H1 (cell line): ENCODE data around the gene RYK. TPM values are rescaled to one million over a fixed set of nuclear protein-coding genes. Genes with fewer than 3 reads are reported as not detected.

Source experiments
- CTCF ChIA-PET: fragments of 300-600 bp; sonication (Branson Sonifier 250); formaldehyde crosslinking; loops from one replicate; lab custom pipeline; 2021; ENCODE audit not compliant: partially characterized antibody; lab: Charles Lee
- POLR2A ChIA-PET: fragments of 300-600 bp; sonication (Branson Sonifier 250); formaldehyde crosslinking; loops from one replicate; lab custom pipeline; 2021; ENCODE audit warnings: inconsistent platforms; ENCODE audit not compliant: partially characterized antibody; lab: Charles Lee
- DNase-seq, 2 experiments: peaks; one replicate each; pipeline versions ENCODE4 v3.0.0 to v3.0.0-alpha.2; 2010 to 2022; ENCODE audit warnings: low spot score in 2 of 2, low read depth in 1 of 2, mixed read lengths in 1 of 2
- FAIRE-seq: peaks from 2 replicates; lab custom pipeline; 2011; peaks lifted over from hg19 to GRCh38; lab: Jason Lieb, UNC
- H2AFZ ChIP-seq: 2 replicates; pipeline ENCODE4 v1.8.1; 2012; ENCODE audit warnings: low read length, inconsistent platforms
- H2AK5ac ChIP-seq: 2 replicates; pipeline ENCODE4 v1.6.1; 2013; ENCODE audit warnings: low read depth, low read length
- H2BK120ac ChIP-seq: replicated peaks from 2 replicates; pipeline ENCODE3; 2013; ENCODE audit warnings: low read depth, low read length, inconsistent platforms
- H2BK12ac ChIP-seq: 2 replicates; pipeline ENCODE4 v1.6.1; 2013; ENCODE audit warnings: low read depth, low read length
- H2BK15ac ChIP-seq: 2 replicates; pipeline ENCODE4 v1.6.1; 2013; ENCODE audit warnings: low read length
- H2BK20ac ChIP-seq: 2 replicates; pipeline ENCODE4 v1.6.1; 2013; ENCODE audit warnings: low read length
- H2BK5ac ChIP-seq: 2 replicates; pipeline ENCODE4 v1.6.1; 2013; ENCODE audit warnings: low read depth, low read length
- H3K14ac ChIP-seq: 2 replicates; pipeline ENCODE4 v1.6.1; 2013; ENCODE audit warnings: inconsistent platforms; ENCODE audit not compliant: insufficient read length
- H3K18ac ChIP-seq: 2 replicates; pipeline ENCODE4 v1.6.1; 2013; ENCODE audit warnings: low read length; ENCODE audit errors: extremely low read depth
- H3K23ac ChIP-seq: 2 replicates; pipeline ENCODE4 v1.6.1; 2013; ENCODE audit warnings: inconsistent platforms; ENCODE audit not compliant: insufficient read length
- H3K23me2 ChIP-seq: 2 replicates; pipeline ENCODE4 v1.6.1; 2013; ENCODE audit warnings: low read depth, low read length
- H3K27ac ChIP-seq: 2 replicates; pipeline ENCODE4 v1.6.1; 2011; ENCODE audit warnings: low read depth, low read length, inconsistent platforms
- H3K27me3 ChIP-seq, 4 experiments: replicated peaks in 1 of 4; 1 replicate in 1 of 4; 2 replicates in 3 of 4; pipeline versions ENCODE4 v1.6.1 to v1.8.1; 2011 to 2013; ENCODE audit warnings: low read length in 3 of 4, mild to moderate bottlenecking in 3 of 4, inconsistent platforms in 2 of 4, mixed read lengths in 2 of 4, moderate library complexity in 1 of 4; ENCODE audit not compliant: control insufficient read depth in 3 of 4, insufficient read depth in 3 of 4; ENCODE audit errors: extremely low read depth in 1 of 4
- H3K36me3 ChIP-seq, 4 experiments: 2 replicates each; pipeline versions ENCODE4 v1.6.1 to v1.8.1; 2011 to 2013; ENCODE audit warnings: mild to moderate bottlenecking in 4 of 4, low read length in 3 of 4, moderate library complexity in 2 of 4, control low read depth in 1 of 4, inconsistent platforms in 1 of 4; ENCODE audit not compliant: insufficient read depth in 4 of 4, control insufficient read depth in 2 of 4
- H3K4ac ChIP-seq: replicated peaks from 2 replicates; pipeline ENCODE3; 2013; ENCODE audit warnings: low read length, low read depth, mixed read lengths, inconsistent platforms; ENCODE audit not compliant: insufficient read length
- H3K4me1 ChIP-seq, 4 experiments: replicated peaks in 1 of 4; 1 replicate in 1 of 4; 2 replicates in 3 of 4; pipeline versions ENCODE4 v1.6.1 to v1.8.1; 2011 to 2013; ENCODE audit warnings: low read length in 3 of 4, inconsistent platforms in 2 of 4, mixed read lengths in 1 of 4; ENCODE audit not compliant: insufficient read depth in 4 of 4, control insufficient read depth in 3 of 4
- H3K4me2 ChIP-seq, 2 experiments: 2 replicates each; pipeline versions ENCODE4 v1.6.1 to v1.8.1; 2011 to 2013; ENCODE audit warnings: low read depth in 2 of 2, low read length in 2 of 2, control low read depth in 1 of 2, inconsistent platforms in 1 of 2, mild to moderate bottlenecking in 1 of 2; ENCODE audit not compliant: insufficient read depth in 1 of 2
- H3K4me3 ChIP-seq, 4 experiments: fragments of 200-600, 300-600 bp in 1 of 4; sonication (generic), shearing (Covaris generic), sonication (Bioruptor Twin) in 1 of 4; 2 replicates each; pipeline versions ENCODE4 v1.5.1 to v1.8.1; 2011 to 2016; ENCODE audit warnings: low read length in 4 of 4, low read depth in 3 of 4, control low read depth in 2 of 4, inconsistent platforms in 2 of 4, mild to moderate bottlenecking in 2 of 4, mixed read lengths in 1 of 4, moderate library complexity in 1 of 4; ENCODE audit not compliant: insufficient read depth in 2 of 4; ENCODE audit errors: extremely low read depth in 1 of 4
- H3K56ac ChIP-seq: replicated peaks from 2 replicates; pipeline ENCODE3; 2013; ENCODE audit warnings: low read depth, mild to moderate bottlenecking, mixed read lengths, low read length, inconsistent platforms; ENCODE audit not compliant: insufficient read length
- H3K79me1 ChIP-seq: 2 replicates; pipeline ENCODE4 v1.6.1; 2013; ENCODE audit warnings: low read depth, low read length, control low read depth
- H3K79me2 ChIP-seq, 2 experiments: 2 replicates each; pipeline versions ENCODE4 v1.6.1 to v1.8.1; 2012 to 2013; ENCODE audit warnings: low read length in 2 of 2, mild to moderate bottlenecking in 2 of 2, inconsistent platforms in 1 of 2; ENCODE audit not compliant: insufficient read depth in 2 of 2, control insufficient read depth in 1 of 2
- H3K9ac ChIP-seq, 4 experiments: replicated peaks in 1 of 4; 1 replicate in 1 of 4; 2 replicates in 3 of 4; pipeline versions ENCODE4 v1.6.1 to v1.8.1; 2011 to 2013; ENCODE audit warnings: low read depth in 3 of 4, low read length in 3 of 4, control low read depth in 2 of 4, mild to moderate bottlenecking in 2 of 4, moderate library complexity in 2 of 4, inconsistent platforms in 1 of 4; ENCODE audit errors: extremely low read depth in 1 of 4
- H3K9me3 ChIP-seq, 2 experiments: 2 replicates each; pipeline versions ENCODE4 v1.6.1 to v1.8.1; 2012 to 2013; ENCODE audit warnings: mild to moderate bottlenecking in 2 of 2, moderate library complexity in 2 of 2, control low read depth in 1 of 2, inconsistent platforms in 1 of 2, low read depth in 1 of 2, low read length in 1 of 2, mixed read lengths in 1 of 2; ENCODE audit not compliant: insufficient read depth in 2 of 2
- H4K20me1 ChIP-seq, 2 experiments: replicated peaks in 1 of 2; 2 replicates each; pipeline versions ENCODE3 to v1.8.1; 2011 to 2013; ENCODE audit warnings: inconsistent platforms in 2 of 2, low read length in 2 of 2, mild to moderate bottlenecking in 1 of 2; ENCODE audit not compliant: insufficient read depth in 2 of 2, control insufficient read depth in 1 of 2
- H4K5ac ChIP-seq: 2 replicates; pipeline ENCODE4 v1.6.1; 2013; ENCODE audit warnings: low read length, low read depth, mixed read lengths, inconsistent platforms; ENCODE audit not compliant: insufficient read length
- H4K8ac ChIP-seq: 2 replicates; pipeline ENCODE4 v1.8.0; 2013; ENCODE audit warnings: mild to moderate bottlenecking, moderate library complexity, low read length, inconsistent platforms; ENCODE audit not compliant: insufficient read depth; ENCODE audit errors: extremely low read depth
- H4K91ac ChIP-seq: replicated peaks from 2 replicates; pipeline ENCODE3; 2013; ENCODE audit warnings: low read length, mixed read lengths, inconsistent platforms; ENCODE audit not compliant: insufficient read length
- BACH1 ChIP-seq: IDR thresholded peaks from 2 replicates; pipeline ENCODE4 v1.6.1; 2012; ENCODE audit warnings: low read length, improper control_type of control experiment
- BCL11A ChIP-seq, 2 experiments: IDR thresholded peaks; one replicate each; pipeline ENCODE4 v1.6.1; 2011; ENCODE audit warnings: low read depth in 2 of 2, low read length in 2 of 2, mild to moderate bottlenecking in 2 of 2
- KDM5A ChIP-seq: fragments of 200-600 bp; IDR thresholded peaks from 2 replicates; pipeline ENCODE4 v1.7.1; 2012; ENCODE audit warnings: mild to moderate bottlenecking, low read length, inconsistent platforms, mixed read lengths
- ZNF274 ChIP-seq: IDR thresholded peaks from 2 replicates; pipeline ENCODE4 v1.7.0; 2012; ENCODE audit warnings: low read length, borderline replicate concordance; ENCODE audit errors: extremely low read depth
- WGBS, 2 experiments: shearing (Covaris generic) in 1 of 2; methylation state at CpG; one replicate each; pipeline versions ENCODE4 v1.1.6 to v1.1.7; 2013 to 2015; ENCODE audit warnings: low lambda C conversion rate in 2 of 2, mixed read lengths in 2 of 2, inconsistent platforms in 1 of 2, low coverage in 1 of 2, missing lambda C conversion rate in 1 of 2; ENCODE audit not compliant: insufficient replicate concordance in 2 of 2, insufficient coverage in 1 of 2, insufficient read length in 1 of 2; ENCODE audit errors: extremely low coverage in 1 of 2, missing lambda C conversion rate in 1 of 2; 5-methylcytosine and 5-hydroxymethylcytosine counted together
- polyA plus RNA-seq, 7 experiments: library from polyadenylated mRNA; depleted of rRNA in 3 of 7; stranded (reverse) in 5 of 7; unstranded in 2 of 7; fragments of >200 nt in 5 of 7; fragments of 200-250 nt in 2 of 7; gene quantifications; 1 replicate in 5 of 7; 2 replicates in 1 of 7; 4 replicates in 1 of 7; pipeline versions ENCODE4 v1.2.1 to v1.2.3, GENCODE V29; 2011 to 2013; ENCODE audit warnings: missing spikeins in 2 of 7, mixed read lengths in 2 of 7
- total RNA-seq: library from RNA; stranded (reverse); fragmentation: NEBNext Ultra II Directional; extraction: Animal tissue kit (Norgen Biotek cat#: 25700); gene quantifications from 2 replicates; pipeline ENCODE4 v1.2.1, GENCODE V29; 2021

Gene RYK
- total and polyA plus RNA-seq, 2 of the 8 experiments (the other 6 are each of a cell fraction or from before 2014, with no cell fraction given) = 30.5 to 63.8 TPM

DNA sequence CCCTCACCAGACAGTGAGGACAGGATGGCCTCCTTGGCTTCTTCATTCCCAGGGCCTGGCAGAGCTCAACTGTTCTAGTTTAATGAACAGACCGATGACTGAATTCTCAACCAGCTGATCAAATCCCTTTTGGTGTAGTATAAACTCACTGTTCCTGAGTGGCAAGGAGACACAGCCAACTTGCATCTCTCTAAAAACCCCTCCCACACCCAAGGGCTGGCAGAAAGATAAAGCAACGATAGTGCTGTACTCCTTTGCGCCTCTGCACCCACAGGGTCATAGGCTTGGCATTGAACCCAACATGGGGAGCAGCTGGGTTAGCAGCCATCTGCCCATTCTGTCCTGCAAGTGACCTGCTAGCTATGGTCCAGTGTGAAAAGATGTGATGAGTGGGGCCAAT lies 103.2 kb downstream of the RYK start:
- no peak overlapping the region for H4K8ac ChIP-seq
- H2BK12ac ChIP-seq = no peak overlapping the region
- H3K23me2 ChIP-seq = no peaks in the 10 kb centered on the region
- ChIA-PET CTCF (interaction anchor here (0.8 to 2.6 kb wide), 3 partner anchors 12 to 246 kb away, joined by 3 to 16 read pairs (median 6); no protein-coding TSS in a partner anchor), POLR2A (no interaction called here)
- no peak overlapping the region for H3K4me3 ChIP-seq
- no peaks in the 10 kb centered on the region for H3K79me2 ChIP-seq
- no peak overlapping the region for H2BK15ac ChIP-seq
- H3K4me2 ChIP-seq = no peak overlapping the region
- no peak overlapping the region for H4K5ac ChIP-seq
- no peak overlapping the region for H3K4ac ChIP-seq
- no peak overlapping the region for H3K18ac ChIP-seq
- no peak overlapping the region for H2AFZ ChIP-seq
- H2BK5ac ChIP-seq = no peak overlapping the region
- peaks cover 0 to 2% of the 10 kb centered on the region in 2 experiments for H4K20me1 ChIP-seq
- H3K27me3 ChIP-seq = no peaks in the 10 kb centered on the region
- WGBS, 2 experiments = 84% methylated on average over 3 of the region's 3 CpGs; no CpG with 5 or more reads in 1 of the 2 experiments
- no peak for DNase-seq
- no peaks in the 10 kb centered on the region; the same call in 1 of the 2 replicates for H3K79me1 ChIP-seq
- H3K56ac ChIP-seq = no peak overlapping the region
- no peak for FAIRE-seq
- no peaks in the 10 kb centered on the region for H3K9me3 ChIP-seq
- H3K14ac ChIP-seq = no peak overlapping the region
- no peak overlapping the region for H3K27ac ChIP-seq
- no peaks in the 10 kb centered on the region for H3K4me1 ChIP-seq
- H3K23ac ChIP-seq = no peak overlapping the region
- no peak overlapping the region for H2BK120ac ChIP-seq
- H3K36me3 ChIP-seq = no peaks in the 10 kb centered on the region
- H4K91ac ChIP-seq = no peak overlapping the region
- no peak overlapping the region for H3K9ac ChIP-seq
- TF ChIP-seq ZNF274 = no peak
- no peak for TF ChIP-seq BCL11A (IDR thresholded peaks at IDR 0.05; ENCODE audit: low read depth in 2 of 2, low read length in 2 of 2)
- TF ChIP-seq BACH1 = no peak
- no peak for TF ChIP-seq KDM5A
- H2AK5ac ChIP-seq = no peak overlapping the region
- no peak overlapping the region for H2BK20ac ChIP-seq
